ENCODE data around the gene GNAL.

Gene GNAL

GRCh38 chr18:11729556-11729955, 40.5 kb downstream of the GNAL start:
- no peak for DNase-seq

- DNase-seq = peak; percentile 87
Measured at GRCh38 chr18:11733031-11733430, 44.0 kb downstream of the GNAL start.

- no peak for DNase-seq
Measured at GRCh38 chr18:11736656-11737055, 47.6 kb downstream of the GNAL start.

- DNase-seq = no peak
Measured at GRCh38 chr18:11739893-11740292, 50.8 kb downstream of the GNAL start.

- no peak for DNase-seq
Measured at GRCh38 chr18:11740461-11740860, 51.4 kb downstream of the GNAL start.

- no peak for DNase-seq
Measured at GRCh38 chr18:11741505-11742145, 52.6 kb downstream of the GNAL start.

- DNase-seq = no peak
Measured at GRCh38 chr18:11745521-11745920, 56.5 kb downstream of the GNAL start.

GRCh38 chr18:11747286-11747685, 58.2 kb downstream of the GNAL start:
- no peak for DNase-seq

- no peak for DNase-seq
Measured at GRCh38 chr18:11747731-11748130, 58.7 kb downstream of the GNAL start.

- DNase-seq = no peak
Measured at GRCh38 chr18:11749305-11749704, 60.2 kb downstream of the GNAL start.

GRCh38 chr18:11750171-11750570, 61.1 kb downstream of the GNAL start:
- DNase-seq = no peak

GRCh38 chr18:11750581-11751310, 61.7 kb downstream of the GNAL start:
- no peak for DNase-seq

- DNase-seq = no peak
Measured at GRCh38 chr18:11751341-11752115, 62.5 kb downstream of the GNAL start.

- DNase-seq = peak; percentile 35
Measured at GRCh38 chr18:11752116-11752911, 63.2 kb downstream of the GNAL start.

- no peak for DNase-seq
Measured at GRCh38 chr18:11754979-11755378, 65.9 kb downstream of the GNAL start.

GRCh38 chr18:11757084-11757590, 68.1 kb downstream of the GNAL start:
- DNase-seq = no peak

GRCh38 chr18:11759456-11759855, 70.4 kb downstream of the GNAL start:
- no peak for DNase-seq

- DNase-seq = no peak
Measured at GRCh38 chr18:11760498-11761167, 71.6 kb downstream of the GNAL start.

- DNase-seq = no peak
Measured at GRCh38 chr18:11761553-11761952, 72.5 kb downstream of the GNAL start.

- no peak for DNase-seq
Measured at GRCh38 chr18:11762429-11762828, 73.4 kb downstream of the GNAL start.

GRCh38 chr18:11767329-11767728, 78.3 kb downstream of the GNAL start:
- no peak for DNase-seq

- no peak for DNase-seq
Measured at GRCh38 chr18:11767935-11768334, 78.9 kb downstream of the GNAL start.
